Endometrial microvascular endothelial cells (primary cell): ENCODE data around the gene DNAJB12. TPM values are rescaled to one million over a fixed set of nuclear protein-coding genes. Genes with fewer than 3 reads are reported as not detected.
"Not testable (repeated sequence)": the region's sequence is repeated elsewhere in the genome, so short reads cannot be mapped to it uniquely, and the experiment has no call there.

Experiments
- in situ Hi-C: cut with HindIII; loops from 2 replicates; pipeline ENCODE4 v1.10.0; 2017; ENCODE audit warnings: low sequenced_read_pairs, low pct_unique_long_range_greater_than_20kb; ENCODE audit errors: inconsistent ontology term
- total RNA-seq: library from RNA; depleted of rRNA; stranded (reverse); fragments of >200 nt; gene quantifications from one replicate; pipeline ENCODE4 v1.2.3, GENCODE V29; 2015; ENCODE audit errors: inconsistent ontology term

DNAJB12 gene
- 33.5 TPM for total RNA-seq

DNA sequence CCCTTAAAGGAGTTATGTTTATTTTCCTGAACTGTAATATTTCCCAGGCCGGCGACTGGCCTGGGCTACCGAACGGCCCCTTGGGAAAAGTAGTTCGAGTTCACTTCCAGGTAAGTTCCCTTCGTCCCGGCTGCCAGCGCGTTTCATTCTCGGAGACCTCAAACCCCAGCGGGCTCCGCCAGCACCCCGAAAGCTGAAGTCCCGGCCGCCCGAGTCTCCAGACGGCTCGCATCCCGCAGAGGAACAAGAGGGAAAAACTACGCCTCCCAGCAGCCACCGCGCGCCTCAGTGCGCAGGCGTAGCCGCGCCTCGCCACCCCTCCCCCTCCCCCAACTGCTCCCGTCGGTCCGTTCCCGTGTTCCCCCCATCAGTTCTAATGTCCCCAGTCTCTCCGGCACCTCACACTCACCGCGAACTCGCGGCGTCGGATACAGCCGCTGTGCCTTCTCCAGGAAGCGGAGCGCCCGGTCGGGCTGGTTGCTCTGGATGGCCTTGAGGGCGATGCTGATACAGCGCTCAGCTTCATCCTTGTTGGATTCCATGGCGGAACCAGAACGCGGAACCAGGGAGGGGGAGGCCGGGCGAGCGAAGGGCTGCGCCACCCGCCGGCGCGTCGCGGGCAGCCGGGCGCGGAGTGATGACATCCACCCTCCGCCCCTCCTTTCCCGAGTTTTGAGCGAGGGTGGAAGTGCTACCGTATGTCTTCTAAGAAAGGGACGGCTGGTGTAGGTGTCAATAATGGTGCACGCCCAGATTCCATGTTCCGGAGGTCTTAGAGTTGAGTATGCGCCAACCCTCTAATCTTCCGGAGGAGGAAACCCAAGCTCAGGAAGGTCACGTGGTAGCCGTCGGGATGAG lies at the start of gene DNAJB12:
TSS of gene DNAJB12 (minus strand) at position 564 of the 858 bp plus-strand sequence. CDS start at position 542, 22 bp downstream.
- in situ Hi-C loops, result no loop called here

DNA sequence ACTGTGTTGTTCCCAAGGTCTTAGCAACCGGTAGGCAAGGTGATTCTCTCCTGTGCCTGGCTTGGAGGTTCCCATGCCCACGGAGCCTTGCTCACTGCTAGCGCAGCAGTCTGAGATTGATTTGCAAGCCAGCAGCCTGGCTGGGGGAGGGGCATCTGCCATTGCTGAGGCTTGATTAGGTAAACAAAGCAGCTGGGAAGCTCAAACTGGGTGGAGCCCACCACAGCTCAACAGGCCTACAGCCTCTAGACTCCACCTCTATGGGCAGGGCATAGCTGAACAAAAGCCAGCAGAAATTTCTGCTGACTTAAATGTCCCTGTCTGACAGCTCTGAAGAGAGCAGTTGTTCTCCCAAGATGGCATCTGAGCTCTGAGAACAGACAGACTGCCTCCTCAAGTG lies 40.9 kb upstream of the DNAJB12 start:
- in situ Hi-C loops, result not testable (repeated sequence)

DNA sequence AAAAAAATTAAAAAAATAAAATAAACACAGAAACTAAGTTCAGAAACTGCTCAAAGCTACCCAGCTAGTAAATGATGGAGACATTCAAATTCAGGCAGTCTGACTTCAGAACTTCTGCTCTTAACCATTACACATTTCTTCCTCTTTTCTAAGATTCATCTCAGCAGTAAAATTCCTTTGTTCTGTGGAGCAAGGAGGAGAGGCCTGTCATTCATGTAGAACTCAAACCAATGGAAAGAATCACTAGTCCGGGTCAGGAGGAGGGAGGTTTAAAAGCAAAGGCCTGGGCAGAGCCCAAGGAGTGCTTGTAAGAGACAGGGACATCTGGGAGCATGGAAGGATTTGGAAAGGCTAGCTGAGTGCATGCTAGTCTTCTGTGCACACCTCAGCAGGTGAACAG lies 37.9 kb upstream of the DNAJB12 start:
- in situ Hi-C loops, result no loop called here

DNA sequence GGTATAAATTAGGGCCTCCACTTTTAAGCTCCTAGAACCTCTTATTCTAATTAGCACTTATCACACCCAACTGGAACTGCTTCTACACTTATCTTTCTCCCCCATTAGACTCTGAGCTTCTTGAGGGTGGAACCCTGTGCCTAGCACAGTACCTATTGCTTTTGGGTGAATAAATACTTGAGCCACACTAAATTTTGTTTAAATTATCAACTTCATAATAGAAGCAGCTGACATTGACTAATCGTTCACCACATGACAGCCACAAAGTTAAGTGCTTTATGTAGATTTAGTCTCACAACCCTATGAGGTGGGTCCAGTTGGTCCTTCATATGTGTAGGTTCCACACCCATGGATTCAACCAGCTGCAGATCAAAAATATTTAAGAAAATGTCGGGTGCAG lies 36.0 kb upstream of the DNAJB12 start:
- in situ Hi-C loops, result no loop called here

GRCh38 chr10:72389716-72390115 lies 35.0 kb upstream of the DNAJB12 start:
- in situ Hi-C loops, result no loop called here

GRCh38 chr10:72389014-72389413 lies 34.3 kb upstream of the DNAJB12 start:
- in situ Hi-C loops, result no loop called here

GRCh38 chr10:72388062-72388461 lies 33.3 kb upstream of the DNAJB12 start:
- in situ Hi-C loops, result no loop called here

- in situ Hi-C loops, result no loop called here
These were observed 32.3 kb upstream of the DNAJB12 start for GRCh38 chr10:72386916-72387586.

- in situ Hi-C loops, result no loop called here
These were observed 31.0 kb upstream of the DNAJB12 start for GRCh38 chr10:72385724-72386123.

- in situ Hi-C loops, result not testable (repeated sequence)
These were observed 30.3 kb upstream of the DNAJB12 start for GRCh38 chr10:72384982-72385381.

DNA sequence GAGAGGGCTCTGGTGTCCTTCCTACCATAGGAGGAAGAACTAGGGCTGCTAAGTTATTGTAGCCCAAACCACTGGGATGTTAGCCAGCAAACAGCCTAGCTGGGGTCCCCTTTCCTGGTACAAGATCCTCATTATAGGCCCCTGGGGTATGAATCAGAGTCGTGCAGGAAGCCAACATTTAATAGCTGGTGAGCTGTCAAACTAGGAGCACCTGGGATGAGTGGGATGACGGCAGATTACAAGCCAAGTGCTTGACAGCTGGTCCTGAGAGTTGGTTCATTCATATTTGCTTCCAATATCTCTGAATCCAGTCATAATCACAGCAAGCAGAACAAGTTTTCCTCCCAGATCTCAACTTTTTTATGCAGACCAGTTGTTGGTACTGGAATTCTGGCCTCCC lies 25.1 kb upstream of the DNAJB12 start:
- in situ Hi-C loops, result no loop called here

DNA sequence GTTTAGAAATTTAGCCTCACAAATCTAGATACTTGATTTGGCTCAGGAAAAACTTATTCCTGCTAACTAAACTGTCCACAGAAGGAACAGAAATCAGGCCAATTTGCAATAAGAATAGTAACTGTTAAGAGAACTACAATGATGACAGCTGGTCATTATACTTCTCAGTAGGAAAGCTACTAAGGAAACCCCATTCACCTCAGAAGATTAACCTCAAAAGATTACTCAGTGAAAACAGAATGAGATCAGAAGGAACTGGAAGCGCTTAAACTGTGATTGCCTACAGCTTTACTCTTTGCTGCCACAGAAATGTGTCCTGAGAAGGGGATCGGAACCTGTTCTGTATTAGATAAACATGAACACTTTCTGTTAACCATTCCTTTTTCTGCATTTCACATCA lies 24.3 kb upstream of the DNAJB12 start:
- in situ Hi-C loops, result no loop called here

DNA sequence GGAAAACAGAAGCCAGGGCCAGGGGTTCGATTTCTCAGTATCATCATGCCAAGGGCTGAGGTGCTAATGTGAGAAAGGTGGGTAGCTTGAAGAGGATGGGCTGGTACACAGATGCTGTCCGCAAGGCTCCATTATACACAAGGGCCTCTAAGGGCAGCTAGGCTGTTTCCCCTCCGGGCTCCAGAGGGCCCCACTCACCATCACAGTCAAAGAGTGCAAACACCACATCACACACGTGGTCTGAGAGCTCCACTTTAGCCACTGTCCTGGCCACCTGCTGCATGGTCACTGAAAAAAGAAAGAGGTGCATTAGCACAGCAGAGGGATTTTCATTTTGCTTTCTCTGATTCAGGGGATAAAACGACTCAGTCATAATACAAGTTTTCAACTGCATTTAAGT lies 20.9 kb upstream of the DNAJB12 start:
- in situ Hi-C loops, result no loop called here

DNA sequence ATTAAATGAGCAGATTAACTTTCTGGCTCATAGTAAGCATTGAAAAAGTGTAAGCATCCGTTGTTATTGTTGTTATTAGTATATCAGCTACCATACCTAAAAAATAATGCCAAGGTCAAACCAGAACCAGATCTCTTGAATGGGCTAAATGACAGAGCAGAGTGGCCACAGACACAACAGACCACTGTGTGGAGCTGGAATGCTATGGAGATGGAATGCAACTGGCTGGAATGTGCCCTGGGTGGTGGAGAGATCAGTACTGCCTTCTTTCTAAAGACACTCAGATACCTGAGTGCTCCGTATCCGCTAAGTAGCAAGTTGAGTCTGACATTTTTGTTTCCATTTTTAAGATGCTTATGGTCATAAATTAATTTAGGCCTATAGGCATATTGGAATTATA lies 20.5 kb upstream of the DNAJB12 start:
- in situ Hi-C loops, result no loop called here

DNA sequence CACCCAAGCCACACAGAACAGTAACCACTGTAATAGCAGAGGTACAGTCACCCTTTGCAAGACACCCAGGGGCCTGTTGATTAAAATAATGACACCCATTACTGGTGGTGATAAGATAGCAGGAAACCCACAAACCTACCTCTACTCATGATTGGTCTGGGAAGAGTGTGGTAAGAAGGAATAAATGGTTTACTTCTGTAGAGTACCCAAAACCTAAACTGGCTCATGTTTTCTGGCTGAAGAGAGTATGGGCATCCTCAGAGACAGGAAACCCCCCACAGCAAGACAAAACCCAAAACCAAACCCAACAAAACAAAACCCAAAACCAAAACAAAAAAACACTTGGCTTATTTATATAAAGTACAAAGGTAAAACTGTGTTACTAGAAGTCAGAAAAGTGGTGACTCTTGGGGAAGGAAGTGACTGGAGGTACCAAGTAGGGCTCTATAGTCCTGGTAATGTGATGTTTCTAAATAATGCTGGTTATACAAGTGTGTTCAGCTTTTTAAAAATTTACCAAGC lies 15.5 kb upstream of the DNAJB12 start:
- in situ Hi-C loops, result no loop called here

DNA sequence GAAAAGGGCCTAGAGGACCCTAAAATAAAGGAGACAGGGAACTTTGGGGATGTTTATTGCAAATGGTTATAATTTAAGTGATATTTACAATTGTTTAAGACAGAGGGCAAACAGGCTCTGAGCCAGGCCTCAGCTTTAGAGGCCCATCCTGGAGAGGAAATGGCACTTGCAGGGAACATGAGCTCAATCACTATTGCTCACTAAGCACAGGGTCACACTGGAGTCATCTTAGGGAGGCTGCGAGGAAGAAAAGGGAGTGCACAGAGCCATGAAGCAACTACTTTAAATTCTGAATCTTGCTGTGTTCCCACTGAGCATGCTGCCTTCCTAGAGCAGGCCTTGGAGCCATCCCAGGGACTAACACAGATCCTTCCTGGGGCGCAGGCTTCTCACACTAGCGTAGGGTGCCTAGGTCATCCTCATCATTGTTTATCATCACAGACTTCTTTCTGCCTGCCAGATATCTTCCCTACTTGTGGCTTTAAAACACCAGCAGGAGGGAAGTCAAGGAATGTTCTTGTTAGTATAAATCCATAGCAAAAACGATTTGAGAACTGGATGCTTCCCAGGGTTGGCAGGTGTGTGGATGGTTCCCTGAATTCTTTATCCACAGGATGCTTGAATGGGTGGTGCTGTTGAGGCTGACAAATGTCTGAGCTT lies 12.7 kb upstream of the DNAJB12 start:
- in situ Hi-C loops, result no loop called here

DNA sequence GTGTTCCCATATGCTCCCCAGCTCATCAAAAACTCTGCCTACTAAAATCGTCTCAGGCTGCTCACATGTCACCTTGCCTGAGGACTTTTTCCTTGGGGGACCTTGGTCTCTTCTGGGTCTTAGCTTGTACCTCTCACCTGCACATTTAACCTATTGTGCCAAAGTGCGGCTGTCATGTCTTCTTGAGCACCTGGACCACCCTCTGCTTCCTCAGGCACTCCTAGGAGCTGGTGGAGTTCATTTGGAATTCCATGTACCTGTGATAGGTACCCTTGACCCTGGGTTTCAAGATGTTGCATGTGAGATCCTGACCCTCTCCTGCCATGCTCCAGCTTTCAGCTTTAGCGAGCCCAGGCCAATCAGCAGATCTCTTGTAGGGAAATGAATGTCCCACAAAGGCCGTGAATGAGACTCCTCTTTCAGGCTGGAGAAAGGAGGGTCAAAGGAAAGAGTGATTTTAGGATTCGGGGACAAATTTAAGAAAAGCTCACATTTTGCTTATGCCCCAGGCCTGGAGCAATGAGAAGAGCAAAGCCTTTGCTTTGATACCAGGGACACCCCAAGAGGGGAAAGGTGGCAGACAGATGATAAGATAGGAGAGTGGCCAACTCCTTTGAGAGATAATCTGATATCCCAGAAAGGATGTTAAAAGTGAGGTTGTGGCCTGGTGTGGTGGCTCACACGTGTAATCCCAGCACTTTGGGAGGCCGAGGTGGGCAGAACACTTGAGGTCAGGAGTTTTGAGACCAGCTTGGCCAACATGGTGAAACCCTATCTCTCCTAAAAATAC lies 10.6 kb upstream of the DNAJB12 start:
- in situ Hi-C loops, result no loop called here

- in situ Hi-C loops, result no loop called here
These were observed 9.6 kb upstream of the DNAJB12 start for GRCh38 chr10:72364239-72364777.

- in situ Hi-C loops, result no loop called here
These were observed 2.3 kb upstream of the DNAJB12 start for GRCh38 chr10:72356987-72357386.
